GM19099 (cell line): ENCODE data around the gene ELP6.

Experiments used
- POLR2A ChIP-seq: IDR thresholded peaks from 3 replicates; pipeline ENCODE4 v1.6.1; 2011; ENCODE audit warnings: low read depth; ENCODE audit not compliant: insufficient read length; ENCODE audit errors: extremely low read depth

The ELP6 gene, protein sequence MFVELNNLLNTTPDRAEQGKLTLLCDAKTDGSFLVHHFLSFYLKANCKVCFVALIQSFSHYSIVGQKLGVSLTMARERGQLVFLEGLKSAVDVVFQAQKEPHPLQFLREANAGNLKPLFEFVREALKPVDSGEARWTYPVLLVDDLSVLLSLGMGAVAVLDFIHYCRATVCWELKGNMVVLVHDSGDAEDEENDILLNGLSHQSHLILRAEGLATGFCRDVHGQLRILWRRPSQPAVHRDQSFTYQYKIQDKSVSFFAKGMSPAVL

DNA sequence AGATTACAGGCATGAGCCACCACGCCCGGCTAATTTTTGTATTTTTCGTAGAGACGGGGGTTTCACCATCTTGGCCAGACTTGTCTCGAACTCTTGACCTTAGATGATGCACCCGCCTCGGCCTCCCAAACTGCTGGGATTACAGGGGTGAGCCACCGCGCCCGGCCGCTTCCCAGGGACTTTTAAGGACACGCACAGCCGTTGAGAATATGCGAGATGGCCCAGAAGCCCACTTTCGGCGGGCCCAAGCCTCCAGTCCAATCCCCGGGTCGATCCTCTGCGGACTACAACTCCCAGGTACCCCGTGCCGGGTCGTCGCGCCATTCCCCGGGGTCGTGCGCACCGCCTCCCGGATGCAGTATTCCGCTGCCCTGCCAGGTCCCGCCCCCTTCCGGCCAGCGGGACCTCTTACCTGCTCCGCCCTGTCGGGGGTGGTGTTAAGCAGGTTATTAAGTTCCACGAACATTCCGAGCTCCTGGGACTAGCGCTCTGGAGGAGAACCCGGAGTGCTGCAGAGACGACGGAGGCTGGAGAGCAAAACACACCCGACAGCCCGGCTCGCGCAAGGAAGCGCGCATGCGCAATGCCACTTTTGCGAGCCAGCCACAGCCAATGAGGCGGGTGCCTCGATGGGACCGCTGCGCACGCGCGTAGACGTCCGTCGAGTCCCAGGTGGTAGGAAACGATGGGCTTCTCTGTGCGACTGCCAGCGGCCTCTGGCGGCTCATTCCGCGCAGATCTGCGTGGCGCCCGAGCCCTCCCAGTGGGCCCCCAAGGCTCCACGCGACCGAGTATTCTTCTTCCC lies at the start of gene ELP6:
Gene ELP6 (minus strand): TSS at position 588 of the 805 bp plus-strand sequence. CDS start 122 bp downstream, at position 466.
- peak; percentile 96 for TF ChIP-seq POLR2A

DNA sequence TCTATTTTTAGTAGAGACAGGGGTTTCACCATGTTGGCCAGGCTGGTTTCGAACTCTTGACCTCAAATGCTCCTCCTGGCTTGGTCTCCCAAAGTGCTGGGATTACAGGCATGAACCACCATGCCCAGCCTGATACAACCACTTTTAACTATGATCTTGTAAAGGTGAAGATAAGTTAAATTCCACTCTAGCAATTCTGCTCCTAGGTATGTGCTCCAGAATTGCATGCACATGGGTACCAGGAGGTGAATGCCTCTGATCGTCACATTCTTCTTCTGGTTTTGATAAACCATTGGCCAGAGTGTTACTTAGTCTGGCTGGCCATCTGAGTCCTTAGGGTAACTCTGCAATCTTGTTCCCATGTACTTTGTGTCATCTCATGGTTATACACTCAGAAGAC lies 42.8 kb upstream of the ELP6 start:
- TF ChIP-seq POLR2A, result no peak

DNA sequence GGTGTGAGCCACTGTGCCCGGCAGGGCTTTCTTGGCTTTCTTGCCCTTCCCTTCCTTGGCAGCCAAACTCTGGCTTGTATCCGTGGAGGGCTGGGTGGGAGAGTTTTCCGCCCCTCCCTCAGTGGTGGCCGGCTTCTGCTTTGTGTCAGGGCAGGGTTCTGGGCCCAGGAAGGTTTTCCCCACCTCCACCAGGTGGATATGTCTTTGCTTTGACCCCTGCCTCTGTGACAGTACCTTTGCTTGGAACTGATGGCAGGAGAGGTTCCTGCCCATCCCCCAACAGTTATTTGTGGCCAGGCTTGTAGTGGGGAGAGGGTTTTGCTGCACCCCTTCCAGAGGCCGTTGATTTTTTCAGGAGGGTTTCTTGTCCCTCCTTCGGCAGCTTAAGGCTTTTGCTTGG lies 40.8 kb upstream of the ELP6 start:
- TF ChIP-seq POLR2A, result no peak

DNA sequence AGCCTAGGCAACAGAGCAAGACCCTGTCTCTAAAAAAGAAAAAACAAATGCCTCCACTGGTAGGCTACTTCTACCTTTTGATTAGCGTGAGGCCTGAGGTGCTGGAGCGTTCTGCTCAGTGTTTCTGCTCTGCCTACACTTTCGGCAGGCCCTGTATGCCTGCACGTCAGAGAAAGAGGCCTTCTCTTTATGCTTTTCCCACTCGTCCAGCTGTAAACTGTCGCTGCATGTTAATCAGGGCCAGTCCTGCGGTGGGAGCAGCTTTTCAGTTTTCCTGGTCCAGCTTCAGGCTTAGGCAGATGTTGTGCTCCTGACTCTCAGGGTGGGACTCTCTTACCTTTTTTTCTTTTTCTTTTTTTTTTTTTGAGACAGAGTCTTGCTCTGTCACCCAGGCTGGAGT lies 39.9 kb upstream of the ELP6 start:
- no peak for TF ChIP-seq POLR2A

DNA sequence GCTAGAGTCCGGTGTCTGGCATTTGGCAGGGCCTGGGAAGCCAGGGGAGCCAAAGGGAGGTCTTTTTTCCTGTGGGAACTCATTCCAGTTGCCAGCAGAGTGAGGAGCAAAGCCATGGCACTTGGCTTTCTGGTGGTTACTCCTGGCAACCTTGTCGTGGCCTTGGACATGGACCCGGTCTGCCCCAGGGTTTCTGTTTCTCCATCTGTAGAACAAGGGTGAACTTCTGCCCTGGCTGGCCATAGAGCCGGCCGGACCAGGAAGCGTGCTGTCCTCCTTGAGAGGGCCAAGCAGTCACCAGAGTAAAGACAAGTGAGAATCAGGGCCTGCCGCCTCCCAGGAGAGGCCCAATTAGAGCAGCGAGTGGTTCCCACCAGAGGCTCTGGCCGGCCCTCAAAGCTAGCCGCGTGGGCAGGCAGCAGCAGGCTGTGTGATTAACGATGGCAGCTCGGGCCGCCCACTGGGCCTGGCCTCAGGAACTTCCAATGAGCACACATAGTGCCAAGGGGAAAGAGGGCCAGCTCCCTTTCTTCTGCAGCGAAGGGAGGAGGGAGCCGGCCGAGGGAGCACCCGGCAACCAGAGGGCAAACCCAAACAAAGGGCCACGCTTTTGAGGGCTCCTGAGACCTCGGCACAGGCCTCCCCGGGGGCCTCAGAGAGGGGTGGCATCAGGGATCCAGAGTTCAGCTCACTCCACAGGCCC lies 29.1 kb upstream of the ELP6 start:
- no peak for TF ChIP-seq POLR2A

DNA sequence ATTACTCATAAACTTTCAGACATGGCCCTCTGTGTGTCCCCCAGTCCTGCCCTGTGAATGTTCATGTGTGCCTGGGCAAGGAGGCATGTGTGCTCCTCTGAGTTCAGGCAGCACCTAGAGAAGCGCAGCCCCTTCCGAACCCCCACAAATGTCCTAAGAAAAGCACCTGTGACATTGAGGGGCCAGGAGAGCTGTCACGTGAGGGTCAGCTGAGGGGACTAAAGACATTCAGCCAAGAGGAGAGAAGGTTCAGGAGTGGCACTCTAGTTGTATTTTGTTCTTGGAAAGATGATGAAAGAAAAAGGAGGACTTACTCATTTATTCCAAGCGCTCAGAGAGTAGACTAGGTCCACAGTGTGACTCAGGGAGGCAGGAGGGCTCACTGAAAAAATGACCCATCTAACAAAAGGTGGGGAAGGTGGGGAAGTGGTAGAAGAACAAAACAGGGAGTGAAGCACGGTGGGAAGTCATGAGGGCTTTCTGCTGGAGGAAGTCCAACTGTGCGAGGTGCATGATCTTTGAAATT lies 28.1 kb upstream of the ELP6 start:
- TF ChIP-seq POLR2A, result no peak

DNA sequence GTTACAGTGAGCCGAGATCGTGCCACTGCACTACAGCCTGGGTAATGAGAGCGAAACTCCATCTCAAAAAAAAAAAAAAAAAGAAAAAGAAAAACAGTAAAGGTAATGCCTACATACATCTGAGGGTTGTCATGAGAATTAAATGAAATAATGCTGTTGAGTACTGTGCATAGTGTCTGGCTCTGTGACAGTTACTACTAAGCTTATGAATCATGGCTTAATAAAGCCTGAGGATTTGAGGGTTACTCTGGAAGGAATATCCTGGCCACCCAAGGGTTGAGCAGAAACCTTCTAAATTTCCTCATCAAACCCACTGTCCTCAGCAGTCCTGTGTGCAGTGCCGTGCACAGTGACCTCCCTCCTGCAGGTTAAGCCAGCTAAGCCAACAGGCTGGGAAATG lies 26.8 kb upstream of the ELP6 start:
- no peak for TF ChIP-seq POLR2A

DNA sequence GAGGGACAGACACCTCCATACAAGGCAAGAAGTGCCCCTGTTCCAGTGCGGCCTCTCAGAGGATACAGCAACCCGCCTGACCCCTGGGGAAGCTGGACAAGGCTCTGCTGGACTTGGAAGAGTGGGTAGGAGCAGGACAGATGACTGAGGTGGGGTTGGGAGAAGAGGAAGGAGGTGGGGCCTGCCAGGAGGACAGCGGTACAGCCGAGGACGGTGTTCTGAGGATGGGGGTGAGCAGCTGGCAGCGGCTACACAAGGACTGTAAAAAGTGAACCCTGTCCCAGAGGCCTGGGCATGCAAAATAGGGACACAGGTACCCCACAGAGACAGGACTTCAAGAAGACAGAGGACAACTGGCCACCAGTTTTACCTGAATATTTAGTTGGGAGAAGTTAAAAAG lies 23.5 kb upstream of the ELP6 start:
- no peak for TF ChIP-seq POLR2A

DNA sequence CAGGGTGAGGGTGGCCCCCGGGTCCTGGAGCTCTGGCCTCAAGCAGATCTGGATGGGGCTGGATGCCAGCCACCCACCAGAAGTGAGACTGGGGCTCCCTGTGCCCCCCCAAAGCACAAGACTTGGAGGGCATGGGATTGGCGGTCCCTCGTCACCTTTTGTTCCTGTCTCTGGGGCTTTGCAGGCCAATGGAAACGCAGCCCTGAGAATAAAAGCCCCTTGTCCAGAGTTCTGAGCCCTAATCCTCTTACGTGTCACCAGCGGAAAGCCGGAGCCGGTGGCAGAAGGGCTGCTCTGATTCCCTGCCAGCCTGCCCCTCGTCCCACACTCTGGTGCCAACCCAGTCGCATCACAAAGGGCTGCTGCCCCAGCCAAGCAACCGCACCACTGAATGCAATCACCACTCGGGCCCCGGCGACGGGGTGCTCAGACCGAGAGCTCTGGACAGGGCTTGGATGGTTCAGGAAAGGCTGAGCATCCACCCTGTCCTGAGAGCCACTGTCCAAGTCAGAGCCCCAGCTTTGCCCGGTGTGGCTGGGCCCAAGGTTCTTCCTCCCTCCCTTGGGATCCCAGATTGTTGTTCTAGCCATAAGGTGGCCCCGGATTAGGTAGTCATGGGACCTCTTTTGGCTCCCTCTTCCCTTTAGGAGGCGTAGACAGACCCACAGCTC lies 22.8 kb upstream of the ELP6 start:
- no peak for TF ChIP-seq POLR2A

DNA sequence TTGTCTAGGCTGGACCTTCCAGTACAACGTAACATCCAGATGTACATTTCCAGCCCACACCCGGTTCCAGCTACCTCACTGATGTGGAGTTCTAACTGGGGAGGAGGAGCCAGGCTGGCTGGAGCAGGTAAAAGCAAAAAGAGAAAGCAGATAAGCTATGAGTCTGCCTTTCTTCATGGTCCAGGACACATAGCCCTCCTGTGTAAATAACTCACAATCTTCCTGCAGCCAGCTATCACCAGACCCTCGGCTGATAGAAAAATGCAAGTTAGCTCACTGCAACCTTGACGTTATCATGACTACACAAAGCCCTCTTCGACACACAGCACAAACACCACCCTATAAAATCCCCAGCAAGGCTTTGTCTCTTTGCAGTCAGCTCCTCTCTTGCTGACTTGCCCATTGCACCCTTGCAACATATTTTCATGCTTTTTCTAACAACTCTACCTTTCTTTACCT lies 20.5 kb upstream of the ELP6 start:
- TF ChIP-seq POLR2A, result no peak

DNA sequence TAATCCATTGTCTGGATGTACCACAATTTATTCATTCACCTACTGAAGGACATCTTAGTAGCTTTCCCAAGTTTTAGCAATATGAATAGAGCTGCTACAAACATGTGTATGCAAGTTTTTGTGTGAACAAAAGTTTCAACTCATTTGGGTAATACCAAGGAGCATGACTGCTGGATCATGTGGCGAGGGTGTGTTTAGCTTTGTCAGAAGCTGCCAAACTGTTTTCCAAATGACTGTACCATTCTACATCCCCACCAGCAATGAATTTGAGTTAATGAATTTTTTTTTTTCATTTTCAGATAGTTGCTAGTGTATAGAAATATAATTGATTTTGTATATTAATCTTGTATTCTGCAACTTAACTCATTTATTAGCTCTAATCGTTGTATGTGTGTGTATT lies 20.0 kb upstream of the ELP6 start:
- TF ChIP-seq POLR2A, result no peak

DNA sequence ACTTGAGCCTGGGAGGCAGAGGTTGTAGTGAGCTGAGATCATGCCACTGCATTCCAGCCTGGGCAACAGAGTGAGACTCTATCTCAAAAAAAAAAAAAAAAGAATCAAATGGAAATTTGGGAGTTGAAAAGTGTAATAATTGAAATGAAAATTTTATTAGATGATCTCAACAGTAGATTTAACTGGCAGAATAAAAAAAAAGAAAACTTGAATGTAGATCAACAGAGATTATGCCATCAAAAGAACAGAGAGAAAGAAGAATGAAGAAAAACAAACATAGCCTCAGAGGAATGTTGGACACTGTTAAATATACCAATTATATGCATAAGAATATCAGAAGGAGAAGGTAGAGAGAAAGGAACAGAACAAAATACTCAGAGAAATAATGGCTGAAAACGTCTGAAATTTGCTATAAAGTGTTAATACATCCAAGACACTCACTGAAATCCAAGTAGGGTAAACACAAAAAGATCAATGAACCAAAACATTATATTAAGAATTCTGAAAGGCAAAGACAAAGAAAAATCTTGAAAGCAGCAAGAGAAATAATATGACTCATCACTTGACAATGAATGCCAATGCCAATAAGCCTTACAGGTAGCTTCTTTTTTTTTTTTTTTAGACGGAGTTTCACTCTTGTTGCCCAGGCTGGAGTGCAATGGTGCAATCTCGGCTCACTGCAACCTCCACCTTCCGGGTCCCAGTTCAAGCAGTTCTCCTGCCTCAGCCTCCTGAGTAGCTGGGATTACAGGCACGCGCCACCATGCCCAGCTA lies 14.6 kb upstream of the ELP6 start:
- no peak for TF ChIP-seq POLR2A

DNA sequence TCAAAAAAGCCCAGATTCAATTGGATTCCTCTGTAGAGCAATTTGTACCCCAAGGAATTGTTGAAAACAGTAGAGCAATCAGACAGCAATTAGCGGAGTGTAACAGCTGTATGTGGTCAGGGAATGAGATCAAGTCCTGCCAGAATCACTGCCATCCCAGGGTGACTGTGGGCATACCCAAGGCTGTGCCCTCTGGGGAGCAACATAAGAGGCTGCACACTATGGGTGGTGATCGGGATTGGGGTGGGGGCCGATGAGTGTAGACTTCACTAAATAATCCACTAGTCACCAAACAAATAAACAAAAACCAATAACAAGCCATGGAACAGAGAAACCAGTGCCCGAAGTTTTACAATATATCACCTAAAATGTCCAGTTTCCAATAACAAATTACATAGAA lies 12.1 kb upstream of the ELP6 start:
- TF ChIP-seq POLR2A, result no peak
